ENCODE data around the gene MACF1.

DNA sequence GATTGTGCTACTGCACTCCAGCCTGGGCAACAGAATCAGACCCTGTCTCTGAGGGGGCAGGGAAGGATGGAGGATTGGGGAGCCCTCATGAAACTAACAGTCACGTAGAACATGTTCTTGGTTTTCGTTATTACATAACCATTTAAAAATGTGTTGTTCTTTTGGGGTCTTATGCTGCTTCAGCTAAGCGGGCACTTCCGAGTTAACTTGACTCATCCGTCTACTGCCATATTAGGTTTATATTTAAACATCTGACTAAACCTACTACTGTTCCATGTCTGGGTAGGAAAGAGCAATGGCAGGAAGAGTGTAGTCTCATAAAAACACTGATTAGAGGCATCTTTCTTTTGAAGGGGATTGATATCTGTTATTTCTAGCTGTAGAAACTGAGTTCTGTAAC is 227.4 kb downstream of the MACF1 start:
- no peak for TF ChIP-seq TARDBP (IDR thresholded peaks at IDR 0.05)
- TF ChIP-seq ELF4 (IDR thresholded peaks at IDR 0.05), result no peak
- no peak for TF ChIP-seq SUZ12 (IDR thresholded peaks at IDR 0.05)

All from HEK293T (cell line).